ENCODE results near the gene YPEL1. TPM values are rescaled to one million over a fixed set of nuclear protein-coding genes. Genes with fewer than 3 reads are reported as not detected.
A peak's percentile ranks its signal among the peaks of the same experiment; 100 is the strongest.
"Not testable (repeated sequence)": the region's sequence is repeated elsewhere in the genome, so short reads cannot be mapped to it uniquely, and the experiment has no call there.

YPEL1 gene
- total RNA-seq, 1 donor from 2014 or later, result 0.61 TPM

- H3K4me1 Mint-ChIP-seq, result peaks cover 15% of the 10 kb centered on the region
- no peaks in the 10 kb centered on the region for H3K36me3 Mint-ChIP-seq (ENCODE audit: low read depth)
- no peak overlapping the region for H3K4me3 Mint-ChIP-seq
- H3K9me3 Mint-ChIP-seq, result no peaks in the 10 kb centered on the region
- H3K27me3 Mint-ChIP-seq, result peaks cover 26% of the 10 kb centered on the region
- no peak overlapping the region for H3K27ac Mint-ChIP-seq
- no peak for DNase-seq
- intact Hi-C loops (cut with micrococcal nuclease), result no loop called here
These were observed 3.4 kb upstream of the YPEL1 start for GRCh38 chr22:21738966-21739365.

GRCh38 chr22:21738081-21738480 is 2.5 kb upstream of the YPEL1 start:
- Mint-ChIP-seq H3K9me3 (no peaks in the 10 kb centered on the region), H3K27ac (no peak overlapping the region), H3K36me3 (ENCODE audit: low read depth) (no peaks in the 10 kb centered on the region), H3K4me3 (no peak overlapping the region), H3K4me1 (peaks cover 17% of the 10 kb centered on the region), H3K27me3 (peaks cover 26% of the 10 kb centered on the region)
- DNase-seq, result no peak
- intact Hi-C loops (cut with micrococcal nuclease), result no loop called here

GRCh38 chr22:21736948-21737347 is 1.4 kb upstream of the YPEL1 start:
- Mint-ChIP-seq H3K4me3 (no peak overlapping the region), H3K9me3 (no peaks in the 10 kb centered on the region), H3K36me3 (ENCODE audit: low read depth) (no peaks in the 10 kb centered on the region), H3K27ac (no peak overlapping the region), H3K27me3 (peaks cover 26% of the 10 kb centered on the region), H3K4me1 (peaks cover 17% of the 10 kb centered on the region)
- DNase-seq, result no peak
- intact Hi-C loops (cut with micrococcal nuclease), result no loop called here

- Mint-ChIP-seq H3K36me3 (ENCODE audit: low read depth) (no peaks in the 10 kb centered on the region), H3K4me3 (peak overlapping the region; percentile 49), H3K9me3 (no peaks in the 10 kb centered on the region), H3K4me1 (peaks cover 17% of the 10 kb centered on the region), H3K27ac (no peak overlapping the region), H3K27me3 (peaks cover 25% of the 10 kb centered on the region)
- intact Hi-C loops (cut with micrococcal nuclease), result no loop called here
- no peak for DNase-seq
These were observed 569 bp upstream of the YPEL1 start for GRCh38 chr22:21736084-21736642.

- Mint-ChIP-seq H3K27ac (peak overlapping the region; percentile 84), H3K36me3 (ENCODE audit: low read depth) (no peaks in the 10 kb centered on the region), H3K9me3 (no peaks in the 10 kb centered on the region), H3K4me3 (peak overlapping the region; percentile 87), H3K4me1 (peaks cover 17% of the 10 kb centered on the region), H3K27me3 (peaks cover 19% of the 10 kb centered on the region)
- intact Hi-C loops (cut with micrococcal nuclease), result loop anchor here (1.0 to 2.0 kb wide), 6 partner anchors 28 to 133 kb away; partner anchors contain the start of genes MAPK1 and PPIL2
- DNase-seq, result peak; percentile 72
These were observed 924 bp downstream of the YPEL1 start for GRCh38 chr22:21734540-21735199.

GRCh38 chr22:21731503-21731902 is 4.1 kb downstream of the YPEL1 start:
- H3K27ac Mint-ChIP-seq, result no peak overlapping the region
- intact Hi-C loops (cut with micrococcal nuclease), result no loop called here
- H3K36me3 Mint-ChIP-seq (ENCODE audit: low read depth), result no peaks in the 10 kb centered on the region
- H3K4me3 Mint-ChIP-seq, result no peak overlapping the region
- no peak for DNase-seq
- no peaks in the 10 kb centered on the region for H3K9me3 Mint-ChIP-seq
- H3K4me1 Mint-ChIP-seq, result peaks cover 19% of the 10 kb centered on the region
- no peaks in the 10 kb centered on the region for H3K27me3 Mint-ChIP-seq

GRCh38 chr22:21730535-21731308 is 4.9 kb downstream of the YPEL1 start:
- Mint-ChIP-seq H3K4me1 (peaks cover 19% of the 10 kb centered on the region), H3K27me3 (no peaks in the 10 kb centered on the region), H3K27ac (no peak overlapping the region), H3K9me3 (no peaks in the 10 kb centered on the region), H3K4me3 (no peak overlapping the region), H3K36me3 (ENCODE audit: low read depth) (no peaks in the 10 kb centered on the region)
- no peak for DNase-seq
- intact Hi-C loops (cut with micrococcal nuclease), result no loop called here

GRCh38 chr22:21729184-21729583 is 6.4 kb downstream of the YPEL1 start:
- H3K27ac Mint-ChIP-seq; H3K4me3 Mint-ChIP-seq; DNase-seq; H3K9me3 Mint-ChIP-seq; H3K36me3 Mint-ChIP-seq (ENCODE audit: low read depth); H3K27me3 Mint-ChIP-seq; intact Hi-C loops (cut with micrococcal nuclease): not testable (repeated sequence)
- peaks cover 11% of the 10 kb centered on the region for H3K4me1 Mint-ChIP-seq

- DNase-seq, result no peak
- no peak overlapping the region for H3K27ac Mint-ChIP-seq
- H3K27me3 Mint-ChIP-seq, result no peaks in the 10 kb centered on the region
- no peaks in the 10 kb centered on the region for H3K36me3 Mint-ChIP-seq (ENCODE audit: low read depth)
- no peaks in the 10 kb centered on the region for H3K9me3 Mint-ChIP-seq
- peaks cover 6% of the 10 kb centered on the region for H3K4me1 Mint-ChIP-seq
- intact Hi-C loops (cut with micrococcal nuclease), result no loop called here
- H3K4me3 Mint-ChIP-seq, result no peak overlapping the region
These were observed 7.3 kb downstream of the YPEL1 start for GRCh38 chr22:21728270-21728669.

- H3K27ac Mint-ChIP-seq, result no peak overlapping the region
- H3K4me3 Mint-ChIP-seq, result no peak overlapping the region
- no peak for DNase-seq
- no peaks in the 10 kb centered on the region for H3K36me3 Mint-ChIP-seq (ENCODE audit: low read depth)
- intact Hi-C loops (cut with micrococcal nuclease), result no loop called here
- no peaks in the 10 kb centered on the region for H3K27me3 Mint-ChIP-seq
- no peaks in the 10 kb centered on the region for H3K9me3 Mint-ChIP-seq
- H3K4me1 Mint-ChIP-seq, result peaks cover 6% of the 10 kb centered on the region
These were observed 7.8 kb downstream of the YPEL1 start for GRCh38 chr22:21727768-21728167.

- H3K4me3 Mint-ChIP-seq, result no peak overlapping the region
- intact Hi-C loops (cut with micrococcal nuclease), result no loop called here
These were observed 8.4 kb downstream of the YPEL1 start for GRCh38 chr22:21727159-21727558.

GRCh38 chr22:21726650-21727049 is 8.9 kb downstream of the YPEL1 start:
- Mint-ChIP-seq H3K4me3 (no peak overlapping the region), H3K4me1 (peaks cover 6% of the 10 kb centered on the region), H3K27ac (no peak overlapping the region), H3K9me3 (no peaks in the 10 kb centered on the region), H3K27me3 (no peaks in the 10 kb centered on the region), H3K36me3 (ENCODE audit: low read depth) (no peaks in the 10 kb centered on the region)
- intact Hi-C loops (cut with micrococcal nuclease), result no loop called here
- peak; percentile 84 for DNase-seq

More at GRCh38 chr22:21727159-21727558, 8.4 kb downstream of the YPEL1 start:
- no peak for DNase-seq
- H3K4me1 Mint-ChIP-seq, result peaks cover 6% of the 10 kb centered on the region
- H3K27me3 Mint-ChIP-seq, result no peaks in the 10 kb centered on the region
- no peaks in the 10 kb centered on the region for H3K36me3 Mint-ChIP-seq (ENCODE audit: low read depth)
- H3K27ac Mint-ChIP-seq, result no peak overlapping the region
- H3K9me3 Mint-ChIP-seq, result no peaks in the 10 kb centered on the region

- H3K4me1 Mint-ChIP-seq, result peaks cover 6% of the 10 kb centered on the region
- no peaks in the 10 kb centered on the region for H3K36me3 Mint-ChIP-seq (ENCODE audit: low read depth)
- no peak overlapping the region for H3K27ac Mint-ChIP-seq
- no peak for DNase-seq
- no peaks in the 10 kb centered on the region for H3K27me3 Mint-ChIP-seq
- H3K9me3 Mint-ChIP-seq, result no peaks in the 10 kb centered on the region
- no peak overlapping the region for H3K4me3 Mint-ChIP-seq
- intact Hi-C loops (cut with micrococcal nuclease), result no loop called here
These were observed 9.5 kb downstream of the YPEL1 start for GRCh38 chr22:21725956-21726649.

- H3K4me3 Mint-ChIP-seq; DNase-seq; intact Hi-C loops (cut with micrococcal nuclease); H3K36me3 Mint-ChIP-seq (ENCODE audit: low read depth); H3K27ac Mint-ChIP-seq; H3K9me3 Mint-ChIP-seq; H3K27me3 Mint-ChIP-seq; H3K4me1 Mint-ChIP-seq: not testable (repeated sequence)
These were observed 11.1 kb downstream of the YPEL1 start for GRCh38 chr22:21724496-21724895.
